ENCODE results near the gene CD3D. TPM values are rescaled to one million over a fixed set of nuclear protein-coding genes. Genes with fewer than 3 reads are reported as not detected.

The CD3D gene
- total and polyA plus RNA-seq, 7 donors = 0.12 to 0.81 (median 0.32) TPM; not detected in 1

DNA sequence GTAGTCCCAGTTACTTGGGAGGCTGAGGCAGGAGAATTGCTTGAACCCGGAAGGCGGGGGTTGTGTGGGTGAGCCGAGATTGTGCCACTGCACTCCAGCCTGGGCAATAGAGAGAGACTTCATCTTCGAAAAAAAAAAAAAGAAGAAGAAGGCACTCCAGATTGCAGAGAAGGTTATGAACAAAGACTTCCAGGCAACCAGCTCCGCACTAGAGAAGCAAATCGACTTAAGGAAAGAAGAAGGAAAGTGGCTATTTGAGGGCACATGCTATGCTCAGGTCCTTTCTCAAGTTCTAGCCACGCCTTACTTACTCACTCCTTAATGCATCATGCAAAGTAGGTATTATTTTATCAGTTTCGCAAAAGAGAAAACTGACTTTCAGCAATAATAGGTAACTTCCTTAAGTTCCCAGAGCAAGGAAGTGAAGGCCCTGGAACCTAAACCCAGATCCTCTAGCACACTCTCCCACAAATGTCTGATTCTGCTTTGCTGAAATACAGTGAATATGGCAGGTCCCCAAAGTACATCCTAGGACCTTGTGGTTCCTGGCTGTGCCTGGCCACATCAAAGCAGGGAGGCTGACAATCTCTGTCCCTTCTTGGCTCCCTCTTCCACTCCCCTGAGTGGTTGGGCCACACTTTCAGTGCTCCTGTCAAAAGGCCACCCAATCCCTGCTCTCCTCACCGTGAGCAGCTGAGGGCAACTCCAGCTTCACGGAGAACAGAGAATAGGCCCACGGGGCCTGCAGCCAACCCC lies 23.7 kb downstream of the CD3D start:
- no peaks in the 10 kb centered on the region for H3K4me1 ChIP-seq
- H3K27me3 ChIP-seq (ENCODE audit: insufficient read depth in 3 of 3, low read length in 2 of 3) = peaks cover 0 to 15% (median 11%) of the 10 kb centered on the region in 3 donors
- H3K36me3 ChIP-seq (ENCODE audit: insufficient read depth in 1 of 2, low read depth in 1 of 2) = no peaks in the 10 kb centered on the region
- DNase-seq (no peak), ATAC-seq (no peak)
- TF ChIP-seq, protein P1, sequence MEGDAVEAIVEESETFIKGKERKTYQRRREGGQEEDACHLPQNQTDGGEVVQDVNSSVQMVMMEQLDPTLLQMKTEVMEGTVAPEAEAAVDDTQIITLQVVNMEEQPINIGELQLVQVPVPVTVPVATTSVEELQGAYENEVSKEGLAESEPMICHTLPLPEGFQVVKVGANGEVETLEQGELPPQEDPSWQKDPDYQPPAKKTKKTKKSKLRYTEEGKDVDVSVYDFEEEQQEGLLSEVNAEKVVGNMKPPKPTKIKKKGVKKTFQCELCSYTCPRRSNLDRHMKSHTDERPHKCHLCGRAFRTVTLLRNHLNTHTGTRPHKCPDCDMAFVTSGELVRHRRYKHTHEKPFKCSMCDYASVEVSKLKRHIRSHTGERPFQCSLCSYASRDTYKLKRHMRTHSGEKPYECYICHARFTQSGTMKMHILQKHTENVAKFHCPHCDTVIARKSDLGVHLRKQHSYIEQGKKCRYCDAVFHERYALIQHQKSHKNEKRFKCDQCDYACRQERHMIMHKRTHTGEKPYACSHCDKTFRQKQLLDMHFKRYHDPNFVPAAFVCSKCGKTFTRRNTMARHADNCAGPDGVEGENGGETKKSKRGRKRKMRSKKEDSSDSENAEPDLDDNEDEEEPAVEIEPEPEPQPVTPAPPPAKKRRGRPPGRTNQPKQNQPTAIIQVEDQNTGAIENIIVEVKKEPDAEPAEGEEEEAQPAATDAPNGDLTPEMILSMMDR (IDR thresholded peaks at IDR 0.05) = no peak
- H3K4me3 ChIP-seq = no peak overlapping the region
- no peaks in the 10 kb centered on the region for H3K9me3 ChIP-seq
- 86 to 90% (median 89%) methylated on average over 11 of the region's 11 CpGs for WGBS, 3 donors
- intact Hi-C loops (cut with DNase I) = no loop called here
- H3K27ac ChIP-seq = no peak overlapping the region

DNA sequence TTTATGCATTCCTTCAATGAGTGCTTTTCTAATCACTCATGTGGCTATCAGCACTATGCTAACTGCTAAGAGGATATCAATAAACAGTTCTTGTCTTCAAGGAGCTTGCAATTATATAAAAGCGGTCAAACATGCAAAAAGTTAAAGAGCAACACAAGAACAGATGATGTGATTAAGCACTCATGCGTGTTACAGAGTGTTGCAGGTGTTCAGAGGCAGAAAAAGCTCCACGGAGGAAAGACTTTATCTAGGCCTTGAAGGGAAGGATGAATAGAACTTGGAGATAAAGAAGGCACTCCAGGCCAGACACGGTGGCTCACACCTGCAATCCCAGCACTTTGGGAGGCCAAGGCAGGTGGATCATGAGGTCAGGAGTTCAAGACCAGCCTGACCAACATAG lies 24.4 kb downstream of the CD3D start:
- Histone ChIP-seq H3K9me3 (no peaks in the 10 kb centered on the region), H3K4me3 (no peak overlapping the region), H3K4me1 (no peaks in the 10 kb centered on the region), H3K36me3 (ENCODE audit: insufficient read depth in 1 of 2, low read depth in 1 of 2) (no peaks in the 10 kb centered on the region), H3K27me3 (ENCODE audit: insufficient read depth in 3 of 3, low read length in 2 of 3) (peaks cover 0 to 20% (median 11%) of the 10 kb centered on the region in 3 donors), H3K27ac (no peak overlapping the region)
- WGBS, 3 donors = 79 to 85% (median 82%) methylated on average over 4 of the region's 4 CpGs
- ATAC-seq = no peak
- DNase-seq = no peak
- intact Hi-C loops (cut with DNase I) = no loop called here
- TF ChIP-seq, protein P1 (IDR thresholded peaks at IDR 0.05) = no peak

DNA sequence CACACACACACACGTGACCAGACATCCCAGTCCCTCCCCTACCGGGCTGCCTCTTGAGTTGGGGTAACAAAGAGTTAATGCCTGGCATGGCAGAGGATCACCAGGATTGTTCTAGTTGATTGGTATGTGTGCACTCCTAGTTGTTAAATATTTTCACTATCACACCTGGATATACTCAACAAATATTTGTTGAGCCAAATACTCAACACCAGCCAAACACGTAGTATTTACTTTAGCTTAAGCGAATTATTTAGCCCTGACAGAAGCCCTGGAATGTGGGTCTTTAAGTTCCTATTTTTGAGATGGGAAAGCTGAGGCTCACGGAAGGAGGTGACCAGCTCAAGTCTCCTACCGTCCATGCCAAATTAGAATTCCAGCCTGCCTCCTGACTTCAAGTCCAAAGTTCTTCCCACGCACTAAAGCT lies 27.5 kb downstream of the CD3D start:
- H3K36me3 ChIP-seq (ENCODE audit: insufficient read depth in 1 of 2, low read depth in 1 of 2) = no peaks in the 10 kb centered on the region
- no peak for DNase-seq
- peaks cover 0 to 32% (median 11%) of the 10 kb centered on the region in 3 donors for H3K27me3 ChIP-seq (ENCODE audit: insufficient read depth in 3 of 3, low read length in 2 of 3)
- WGBS, 3 donors = 58 to 66% (median 62%) methylated on average over 7 of the region's 7 CpGs
- ATAC-seq = no peak
- H3K9me3 ChIP-seq = no peaks in the 10 kb centered on the region
- H3K27ac ChIP-seq = no peak overlapping the region
- H3K4me3 ChIP-seq = no peak overlapping the region
- TF ChIP-seq, protein P1 (IDR thresholded peaks at IDR 0.05) = no peak
- no peaks in the 10 kb centered on the region for H3K4me1 ChIP-seq
- intact Hi-C loops (cut with DNase I) = no loop called here

DNA sequence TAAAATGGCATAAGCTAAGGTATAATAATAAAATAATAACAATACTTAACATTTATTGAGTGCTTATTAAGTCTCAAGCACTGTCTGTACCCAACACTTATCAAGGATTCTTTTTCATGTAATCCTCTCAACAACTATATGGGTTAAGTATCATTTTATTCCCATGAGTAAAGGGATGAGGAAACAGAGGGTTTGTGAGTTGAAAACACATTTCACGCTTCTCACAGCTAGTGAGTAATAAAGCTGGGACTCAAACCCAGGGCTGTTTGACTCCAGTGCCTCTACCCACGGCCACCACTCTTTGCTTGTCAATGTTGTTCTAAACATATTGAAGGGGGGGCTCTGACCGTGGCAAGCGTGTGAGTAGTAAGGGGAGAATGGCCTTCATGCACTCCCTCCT lies 29.3 kb downstream of the CD3D start:
- 41 to 56% (median 46%) methylated on average over 4 of the region's 4 CpGs for WGBS, 3 donors
- Histone ChIP-seq H3K27me3 (ENCODE audit: insufficient read depth in 3 of 3, low read length in 2 of 3) (peaks cover 0 to 32% (median 11%) of the 10 kb centered on the region in 3 donors), H3K9me3 (no peaks in the 10 kb centered on the region)

More for the DNA sequence above, 29.3 kb downstream of the CD3D start:
- ATAC-seq (no peak), DNase-seq (no peak)
- intact Hi-C loops (cut with DNase I) = no loop called here
- no peak overlapping the region for H3K27ac ChIP-seq
- H3K4me1 ChIP-seq = no peaks in the 10 kb centered on the region
- TF ChIP-seq, protein P1 (IDR thresholded peaks at IDR 0.05) = no peak
- H3K36me3 ChIP-seq (ENCODE audit: insufficient read depth in 1 of 2, low read depth in 1 of 2) = no peaks in the 10 kb centered on the region
- H3K4me3 ChIP-seq = no peak overlapping the region

Measured in psoas muscle (tissue), 8 donors.